DOHH2 (cell line): ENCODE results near the gene NAV2.

Source experiments
- H3F3A ChIP-seq: fragments of 200-600 bp; sonication (generic), shearing (Covaris generic); 2 replicates; pipeline ENCODE4 v1.6.0; 2016; ENCODE audit warnings: antibody characterized with exemption, mild to moderate bottlenecking; ENCODE audit not compliant: control insufficient read depth, insufficient read depth
- H3K27ac ChIP-seq: fragments of 200-600 bp; sonication (generic); 2 replicates; pipeline ENCODE4 v1.5.1; 2014; ENCODE audit warnings: low read depth, mild to moderate bottlenecking, low read length, moderate library complexity
- H3K27me3 ChIP-seq: fragments of 200-600 bp; sonication (generic); 2 replicates; pipeline ENCODE4 v1.6.1; 2014; ENCODE audit warnings: mild to moderate bottlenecking, low read length, mixed read lengths; ENCODE audit not compliant: control insufficient read depth
- H3K36me3 ChIP-seq: fragments of 200-600 bp; sonication (generic); 2 replicates; pipeline ENCODE4 v1.6.1; 2014; ENCODE audit warnings: mild to moderate bottlenecking, low read length, moderate library complexity, mixed read lengths; ENCODE audit not compliant: control insufficient read depth
- H3K4me1 ChIP-seq: fragments of 200-600 bp; sonication (generic); 2 replicates; pipeline ENCODE4 v1.6.1; 2014; ENCODE audit warnings: mild to moderate bottlenecking, low read length, mixed read lengths; ENCODE audit not compliant: control insufficient read depth
- H3K4me2 ChIP-seq: fragments of 200-600 bp; sonication (generic); 2 replicates; pipeline ENCODE4 v1.6.0; 2014; ENCODE audit warnings: mild to moderate bottlenecking, low read length, moderate library complexity
- H3K4me3 ChIP-seq: fragments of 200-600 bp; sonication (generic); 2 replicates; pipeline ENCODE4 v1.5.1; 2014; ENCODE audit warnings: mild to moderate bottlenecking, low read length, mixed read lengths
- H3K79me2 ChIP-seq: fragments of 200-600 bp; sonication (generic); 2 replicates; pipeline ENCODE4 v1.6.1; 2014; ENCODE audit warnings: mild to moderate bottlenecking, low read length, mixed read lengths; ENCODE audit not compliant: control insufficient read depth
- H3K9me2 ChIP-seq: fragments of 200-600 bp; sonication (generic); replicated peaks from 2 replicates; pipeline ENCODE4 v1.6.1; 2014; ENCODE audit warnings: mild to moderate bottlenecking, low read length, mixed read lengths; ENCODE audit not compliant: control insufficient read depth
- H3K9me3 ChIP-seq: fragments of 200-600 bp; sonication (generic); 2 replicates; pipeline ENCODE4 v1.6.1; 2014; ENCODE audit warnings: antibody characterized with exemption, low read length, mixed read lengths; ENCODE audit not compliant: control insufficient read depth, insufficient read depth
- H4K20me1 ChIP-seq: fragments of 200-600 bp; sonication (generic); 2 replicates; pipeline ENCODE4 v1.6.0; 2014; ENCODE audit warnings: low read depth, mild to moderate bottlenecking, antibody characterized with exemption, low read length, moderate library complexity; ENCODE audit not compliant: control insufficient read depth, insufficient read depth
- EZH2phosphoT487 ChIP-seq: fragments of 200-600 bp; sonication (generic); IDR thresholded peaks from 2 replicates; pipeline ENCODE4 v1.6.1; 2017; ENCODE audit warnings: borderline replicate concordance, mild to moderate bottlenecking, antibody characterized with exemption, low read length, moderate library complexity, mixed read lengths
- TF ChIP-seq, protein P1 (sequence below): fragments of 200-600 bp; sonication (generic); IDR thresholded peaks from one replicate; pipeline ENCODE4 v1.5.1; 2014; ENCODE audit warnings: antibody characterized with exemption, mild to moderate bottlenecking, low read depth, low read length; ENCODE audit not compliant: poor library complexity, severe bottlenecking

Gene NAV2

GRCh38 chr11:19848219-19848618 lies 135.6 kb downstream of the NAV2 start:
- TF ChIP-seq, protein P1, sequence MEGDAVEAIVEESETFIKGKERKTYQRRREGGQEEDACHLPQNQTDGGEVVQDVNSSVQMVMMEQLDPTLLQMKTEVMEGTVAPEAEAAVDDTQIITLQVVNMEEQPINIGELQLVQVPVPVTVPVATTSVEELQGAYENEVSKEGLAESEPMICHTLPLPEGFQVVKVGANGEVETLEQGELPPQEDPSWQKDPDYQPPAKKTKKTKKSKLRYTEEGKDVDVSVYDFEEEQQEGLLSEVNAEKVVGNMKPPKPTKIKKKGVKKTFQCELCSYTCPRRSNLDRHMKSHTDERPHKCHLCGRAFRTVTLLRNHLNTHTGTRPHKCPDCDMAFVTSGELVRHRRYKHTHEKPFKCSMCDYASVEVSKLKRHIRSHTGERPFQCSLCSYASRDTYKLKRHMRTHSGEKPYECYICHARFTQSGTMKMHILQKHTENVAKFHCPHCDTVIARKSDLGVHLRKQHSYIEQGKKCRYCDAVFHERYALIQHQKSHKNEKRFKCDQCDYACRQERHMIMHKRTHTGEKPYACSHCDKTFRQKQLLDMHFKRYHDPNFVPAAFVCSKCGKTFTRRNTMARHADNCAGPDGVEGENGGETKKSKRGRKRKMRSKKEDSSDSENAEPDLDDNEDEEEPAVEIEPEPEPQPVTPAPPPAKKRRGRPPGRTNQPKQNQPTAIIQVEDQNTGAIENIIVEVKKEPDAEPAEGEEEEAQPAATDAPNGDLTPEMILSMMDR: no peak
- TF ChIP-seq EZH2phosphoT487: no peak
- H3K9me3 ChIP-seq: no peaks in the 10 kb centered on the region
- H3K4me3 ChIP-seq: no peak overlapping the region
- H3K79me2 ChIP-seq: no peaks in the 10 kb centered on the region
- H3K36me3 ChIP-seq: no peaks in the 10 kb centered on the region
- H3K4me2 ChIP-seq: no peak overlapping the region
- no peaks in the 10 kb centered on the region for H3F3A ChIP-seq
- no peaks in the 10 kb centered on the region for H3K27me3 ChIP-seq
- no peak overlapping the region for H3K27ac ChIP-seq
- no peaks in the 10 kb centered on the region for H4K20me1 ChIP-seq
- H3K9me2 ChIP-seq: no peaks in the 10 kb centered on the region
- no peaks in the 10 kb centered on the region for H3K4me1 ChIP-seq

DNA sequence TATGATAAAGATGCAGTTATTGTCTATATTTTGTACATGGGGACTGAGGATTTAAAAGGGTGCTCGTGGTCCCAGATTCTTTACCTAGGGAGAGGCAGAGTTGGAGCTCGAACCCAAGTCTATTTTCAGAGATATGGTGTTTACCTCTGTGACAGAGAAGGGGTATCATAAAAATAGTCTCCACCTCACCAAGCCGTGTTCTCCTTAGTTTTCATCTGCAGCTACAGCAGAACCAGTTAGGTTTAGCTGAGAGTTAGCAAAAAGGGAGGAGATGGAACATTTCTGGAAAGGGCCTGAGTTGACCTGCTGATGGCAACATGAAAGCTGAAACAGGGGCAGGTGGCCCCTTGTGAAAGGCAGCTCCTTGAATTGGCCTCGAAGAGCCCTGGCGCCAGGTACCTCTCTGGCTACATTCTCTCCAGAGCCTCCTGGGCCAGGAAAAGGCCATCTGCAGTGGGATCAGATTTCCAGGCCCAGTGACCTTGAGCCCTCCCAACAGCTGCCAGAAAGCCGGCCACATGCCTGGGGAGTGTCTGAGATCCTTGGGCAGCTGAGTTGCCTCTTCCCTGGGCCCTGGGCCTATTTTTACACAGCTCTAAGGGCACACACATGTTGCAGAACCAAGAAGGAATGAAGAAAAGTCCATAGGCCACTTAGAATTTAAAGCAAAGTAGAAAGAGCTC lies 136.6 kb downstream of the NAV2 start:
- TF ChIP-seq, protein P1: no peak
- TF ChIP-seq EZH2phosphoT487: no peak
- Histone ChIP-seq H3K4me2 (no peak overlapping the region), H3K4me3 (no peak overlapping the region), H3F3A (no peaks in the 10 kb centered on the region), H3K9me2 (no peaks in the 10 kb centered on the region), H3K4me1 (no peaks in the 10 kb centered on the region), H3K79me2 (no peaks in the 10 kb centered on the region), H3K36me3 (no peaks in the 10 kb centered on the region), H3K27ac (no peak overlapping the region), H3K27me3 (no peaks in the 10 kb centered on the region), H4K20me1 (no peaks in the 10 kb centered on the region), H3K9me3 (no peaks in the 10 kb centered on the region)

GRCh38 chr11:19849947-19850593 lies 137.4 kb downstream of the NAV2 start:
- TF ChIP-seq EZH2phosphoT487: no peak
- no peaks in the 10 kb centered on the region for H3K27me3 ChIP-seq
- no peak overlapping the region for H3K27ac ChIP-seq
- H3K4me1 ChIP-seq: no peaks in the 10 kb centered on the region
- H3K9me3 ChIP-seq: no peaks in the 10 kb centered on the region
- H4K20me1 ChIP-seq: no peaks in the 10 kb centered on the region
- H3K79me2 ChIP-seq: no peaks in the 10 kb centered on the region
- no peaks in the 10 kb centered on the region for H3K9me2 ChIP-seq
- no peak overlapping the region for H3K4me2 ChIP-seq
- H3K36me3 ChIP-seq: no peaks in the 10 kb centered on the region
- H3F3A ChIP-seq: no peaks in the 10 kb centered on the region
- no peak overlapping the region for H3K4me3 ChIP-seq

GRCh38 chr11:19852288-19852687 lies 139.7 kb downstream of the NAV2 start:
- H3K27ac ChIP-seq: no peak overlapping the region

More at GRCh38 chr11:19852288-19852687, 139.7 kb downstream of the NAV2 start:
- Histone ChIP-seq H3F3A (no peaks in the 10 kb centered on the region), H3K4me1 (no peaks in the 10 kb centered on the region), H3K9me2 (no peaks in the 10 kb centered on the region), H3K36me3 (no peaks in the 10 kb centered on the region), H3K4me2 (no peak overlapping the region), H3K4me3 (no peak overlapping the region), H4K20me1 (no peaks in the 10 kb centered on the region), H3K27me3 (no peaks in the 10 kb centered on the region), H3K79me2 (no peaks in the 10 kb centered on the region), H3K9me3 (no peaks in the 10 kb centered on the region)
- TF ChIP-seq, protein P1: no peak
- TF ChIP-seq EZH2phosphoT487: no peak
